Stimulated activated CD4-positive, alpha-beta T cell treated with anti-CD3 and anti-CD28 coated beads, Interleukin-15, amount 100 ng/mL, for 1 hour (primary cell): ENCODE measurements around the gene GMPPA.

Experiments
- DNase-seq, 2 donors: peaks; one replicate each; pipeline ENCODE4 v3.0.0-alpha.2; 2020; ENCODE audit warnings: low read depth in 1 of 2, low spot score in 1 of 2

The GMPPA gene

DNA sequence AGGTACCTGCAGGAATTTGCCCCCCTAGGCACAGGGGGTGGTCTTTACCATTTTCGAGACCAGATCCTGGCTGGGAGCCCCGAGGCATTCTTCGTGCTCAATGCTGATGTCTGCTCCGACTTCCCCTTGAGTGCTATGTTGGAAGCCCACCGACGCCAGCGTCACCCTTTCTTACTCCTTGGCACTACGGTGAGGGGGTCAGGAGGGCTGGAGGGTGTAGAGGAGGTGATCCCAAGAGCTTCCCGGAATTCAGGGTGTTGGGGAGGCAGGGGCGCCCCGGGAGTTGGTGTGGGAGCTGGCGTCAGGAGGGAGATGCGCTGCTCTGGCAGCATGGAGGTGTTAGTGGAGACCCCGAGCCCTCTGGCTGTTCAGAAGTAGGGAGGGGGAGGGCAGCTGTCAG, 3.2 kb downstream of the GMPPA start:
- DNase-seq: no peak

DNA sequence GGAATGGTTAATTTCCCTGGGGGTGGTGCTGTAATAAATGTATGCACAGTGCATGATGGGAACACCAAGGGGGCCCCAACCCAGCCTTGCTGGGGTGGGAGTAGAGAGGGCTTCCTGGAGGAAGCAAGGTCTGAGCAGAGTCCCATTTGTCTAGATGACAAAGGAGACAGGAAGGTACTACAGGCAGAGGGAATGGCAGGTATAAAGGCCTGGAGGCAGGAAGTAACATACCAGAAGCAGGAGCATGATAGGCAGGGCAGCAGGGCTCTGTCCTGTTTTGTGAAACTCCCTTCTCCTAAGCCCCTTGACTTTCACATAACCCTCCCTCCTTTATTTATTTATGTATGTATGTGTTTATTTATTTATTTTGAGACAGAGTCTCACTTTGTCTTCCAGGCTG, 3.9 kb downstream of the GMPPA start:
- no peak for DNase-seq

DNA sequence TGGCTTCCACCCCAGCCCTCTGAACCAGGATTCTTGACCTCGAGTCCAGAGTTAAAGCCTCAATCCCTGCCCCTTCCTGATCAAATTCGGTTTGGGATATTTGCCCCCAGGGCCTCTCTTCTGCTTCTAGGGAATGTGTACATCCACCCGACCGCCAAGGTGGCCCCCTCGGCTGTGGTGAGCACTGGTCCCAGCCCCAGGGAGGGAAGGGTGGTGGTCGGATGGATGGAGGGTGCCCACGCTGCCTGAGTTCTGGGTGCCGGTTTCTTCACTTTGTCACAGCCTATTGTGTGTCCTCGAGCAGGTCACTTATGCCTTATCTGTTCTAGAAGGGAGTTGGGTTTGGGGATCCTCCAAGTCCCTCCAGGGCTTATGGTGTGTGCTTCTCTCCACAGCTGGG, 6.9 kb downstream of the GMPPA start:
- DNase-seq: no peak

DNA sequence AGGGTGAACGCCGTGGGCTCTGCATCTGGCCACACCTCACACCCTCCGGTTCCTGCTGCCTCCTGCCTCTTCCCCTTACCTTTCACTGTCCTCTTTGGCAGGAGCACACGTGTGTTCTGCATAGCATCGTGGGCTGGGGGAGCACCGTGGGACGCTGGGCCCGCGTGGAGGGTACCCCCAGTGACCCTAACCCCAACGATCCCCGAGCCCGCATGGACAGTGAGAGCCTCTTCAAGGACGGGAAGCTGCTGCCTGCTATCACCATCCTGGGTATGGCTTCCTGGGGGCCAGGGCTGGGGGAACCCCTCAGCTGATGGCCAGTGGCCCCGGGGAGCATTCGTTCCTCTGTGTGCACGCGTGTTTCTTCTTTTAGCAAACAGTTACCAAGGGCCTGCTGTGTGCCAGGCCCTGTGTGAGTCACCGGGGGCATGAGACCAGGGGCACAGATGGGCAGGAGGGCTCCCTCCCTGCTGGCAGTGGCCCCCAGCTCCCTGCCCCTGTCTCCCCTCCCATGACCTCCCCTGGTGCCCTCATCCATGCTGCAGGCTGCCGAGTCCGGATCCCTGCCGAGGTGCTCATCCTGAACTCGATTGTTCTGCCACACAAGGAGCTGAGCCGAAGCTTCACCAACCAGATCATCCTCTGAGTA, 7.6 kb downstream of the GMPPA start:
- DNase-seq: no peak

DNA sequence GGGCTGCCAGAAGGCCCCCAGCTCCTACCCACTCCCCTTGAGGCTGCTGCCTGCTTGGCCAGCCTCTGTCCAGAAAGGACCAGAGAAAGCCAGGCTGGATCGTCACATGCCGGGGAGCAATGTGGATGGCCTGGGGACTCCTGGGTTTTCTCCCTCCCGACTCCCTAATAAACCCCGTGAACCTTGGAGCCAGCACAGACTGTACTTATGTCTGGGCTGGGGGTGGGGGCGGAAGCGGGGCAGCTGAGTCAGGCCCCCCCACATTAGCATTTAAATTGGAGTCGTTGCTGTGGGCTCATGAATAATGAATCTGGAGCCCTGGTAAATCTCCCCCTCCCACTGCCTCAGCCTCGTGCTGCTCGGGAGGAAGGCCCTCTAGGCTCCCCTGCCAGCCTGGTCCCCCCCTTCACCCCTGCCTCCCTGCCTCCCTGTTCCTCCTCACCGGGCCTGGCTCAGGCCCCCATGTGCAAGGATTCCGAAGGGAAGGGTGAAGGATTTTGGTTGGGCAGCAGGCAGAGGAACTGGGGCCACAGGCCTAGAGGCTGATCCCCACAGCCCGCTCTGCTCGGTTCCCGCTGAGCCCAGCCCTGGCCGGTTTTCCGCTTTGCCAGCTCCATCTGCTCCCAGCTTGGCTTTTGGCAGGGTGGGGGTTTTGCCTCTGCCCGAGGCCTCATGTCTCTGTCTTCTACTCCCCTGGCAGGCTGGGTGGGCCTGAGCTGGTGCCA, 8.3 kb downstream of the GMPPA start:
- no peak for DNase-seq

DNA sequence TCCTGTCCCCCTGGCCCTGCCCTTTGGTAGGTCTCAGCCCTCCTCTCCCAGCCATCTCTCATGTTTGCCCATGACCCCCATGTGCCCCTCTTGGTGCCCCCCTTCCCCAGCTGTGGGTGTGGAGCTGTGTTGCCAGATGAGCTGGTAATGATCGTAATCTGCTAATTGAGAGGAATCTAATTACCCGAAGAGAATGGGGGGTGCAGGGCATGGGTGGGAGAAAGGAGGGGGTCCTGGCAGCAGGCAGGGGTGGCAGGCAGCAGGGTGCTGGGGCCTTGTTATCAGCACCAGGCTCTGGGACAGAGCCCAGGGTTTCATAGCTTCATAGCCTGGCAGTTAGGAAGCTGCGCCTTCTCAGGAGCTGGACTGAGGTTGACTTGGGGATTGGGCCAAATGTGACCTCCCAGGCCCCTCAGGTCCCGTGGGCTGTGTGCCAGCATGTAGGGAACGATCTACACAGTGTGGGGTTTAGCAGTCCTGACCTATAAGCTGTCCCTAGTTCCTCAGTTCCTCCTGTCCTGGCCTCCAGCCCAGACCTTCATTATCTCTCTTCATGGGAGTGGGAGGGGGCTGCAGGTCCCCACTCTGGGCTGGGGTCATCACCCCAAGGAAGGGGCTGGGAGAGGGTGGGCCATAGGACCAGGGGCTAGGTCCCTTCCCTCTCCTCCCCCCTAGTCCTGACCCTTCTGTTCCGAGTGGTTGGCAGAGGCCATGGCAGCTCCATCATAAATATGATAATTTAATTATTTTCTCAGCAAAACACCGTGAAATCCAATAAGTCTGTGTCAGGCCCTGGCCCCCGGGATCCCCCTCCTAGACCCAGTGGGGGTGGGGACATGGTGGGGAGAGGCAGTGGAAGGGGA, 9.1 kb downstream of the GMPPA start:
- DNase-seq: no peak

DNA sequence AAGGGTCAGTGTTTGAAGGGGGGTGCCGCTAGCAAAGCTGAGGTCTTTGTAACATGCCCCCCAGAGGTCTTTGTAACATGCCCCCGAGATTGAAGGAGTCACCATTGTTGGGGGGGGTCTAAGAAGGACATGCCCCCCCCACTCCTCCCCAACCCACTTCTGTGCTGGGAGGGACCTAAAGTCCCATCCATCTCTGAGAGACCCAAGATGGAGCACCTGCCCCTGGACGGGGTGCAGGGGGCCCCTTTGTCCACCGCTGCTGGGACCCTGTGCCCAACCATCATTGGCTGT, 9.7 kb downstream of the GMPPA start:
- no peak for DNase-seq

DNA sequence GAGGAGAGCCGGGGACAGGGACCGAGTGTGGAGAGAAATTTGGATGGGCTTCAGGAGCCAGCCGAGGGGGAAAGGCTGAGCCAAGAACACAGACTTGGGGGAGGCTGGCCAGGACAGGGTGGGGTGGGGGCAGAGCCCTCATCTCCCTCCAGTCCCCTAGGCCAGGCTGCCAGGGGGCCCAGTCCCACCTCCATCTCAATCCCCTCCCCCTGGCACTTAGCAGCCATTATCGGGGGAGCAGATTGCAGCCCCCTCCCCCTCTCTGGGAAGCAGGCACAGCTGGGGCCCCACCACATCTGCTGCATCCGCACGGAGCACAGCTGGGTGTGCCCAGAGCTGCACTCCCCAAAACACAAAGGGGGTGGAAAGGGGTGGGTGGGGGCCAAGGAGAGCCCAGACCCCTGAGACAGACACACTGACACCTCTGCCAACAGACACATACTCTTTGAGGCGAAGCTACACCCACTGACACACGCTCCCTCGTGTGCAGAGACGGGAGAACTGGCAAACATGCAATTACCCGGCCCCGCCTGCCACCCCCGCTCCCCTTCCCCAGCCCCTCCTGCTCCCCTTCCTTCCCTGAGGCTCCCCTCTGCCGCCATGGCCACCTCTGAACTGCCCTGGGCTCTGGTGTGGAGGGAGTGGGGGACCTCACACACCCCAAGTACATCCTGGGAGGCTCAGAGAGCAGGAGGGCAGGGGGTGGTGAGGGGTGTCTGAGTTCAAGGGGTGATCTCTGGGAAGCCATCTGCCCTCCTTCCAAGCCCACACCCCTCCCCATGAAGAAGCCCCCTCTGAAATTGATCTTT, 10.5 kb downstream of the GMPPA start:
- no peak for DNase-seq

DNA sequence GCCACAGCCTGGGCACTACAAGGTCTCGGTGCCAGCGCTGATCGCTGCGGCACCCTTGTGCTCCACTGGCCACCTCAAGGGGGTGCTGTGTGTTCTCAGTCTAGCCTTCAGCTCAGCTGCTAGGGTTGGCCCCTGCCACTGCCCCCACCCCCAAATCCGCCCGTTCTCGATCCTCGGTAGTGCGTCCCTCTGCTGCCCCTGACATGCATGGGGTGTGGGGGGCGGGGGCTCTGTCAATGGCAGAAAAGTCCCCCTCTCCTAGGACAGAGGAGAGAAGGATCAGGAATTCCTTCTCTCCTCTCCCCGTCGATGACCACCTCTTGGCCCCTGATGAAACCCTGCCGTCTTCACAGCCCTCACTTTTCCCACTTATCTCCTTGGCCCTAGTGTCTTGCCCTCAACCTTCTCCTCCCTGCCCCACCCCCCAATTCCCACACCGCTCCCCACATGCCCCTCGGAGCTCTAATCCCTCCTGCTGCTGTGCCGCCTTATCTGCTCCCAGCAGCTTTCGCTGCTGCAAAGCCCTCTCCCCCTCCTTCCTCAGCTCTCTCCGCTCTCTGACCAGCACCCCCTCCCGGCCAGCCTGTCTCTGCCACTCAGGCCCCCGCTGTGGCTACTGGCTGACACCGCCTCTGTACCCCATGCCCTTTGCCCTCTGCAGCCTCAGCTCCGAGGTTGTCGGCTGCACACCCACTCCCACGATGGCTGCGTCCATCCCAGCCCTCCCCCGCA, 11.3 kb downstream of the GMPPA start:
- DNase-seq: peak; percentile 19 to 37

DNA sequence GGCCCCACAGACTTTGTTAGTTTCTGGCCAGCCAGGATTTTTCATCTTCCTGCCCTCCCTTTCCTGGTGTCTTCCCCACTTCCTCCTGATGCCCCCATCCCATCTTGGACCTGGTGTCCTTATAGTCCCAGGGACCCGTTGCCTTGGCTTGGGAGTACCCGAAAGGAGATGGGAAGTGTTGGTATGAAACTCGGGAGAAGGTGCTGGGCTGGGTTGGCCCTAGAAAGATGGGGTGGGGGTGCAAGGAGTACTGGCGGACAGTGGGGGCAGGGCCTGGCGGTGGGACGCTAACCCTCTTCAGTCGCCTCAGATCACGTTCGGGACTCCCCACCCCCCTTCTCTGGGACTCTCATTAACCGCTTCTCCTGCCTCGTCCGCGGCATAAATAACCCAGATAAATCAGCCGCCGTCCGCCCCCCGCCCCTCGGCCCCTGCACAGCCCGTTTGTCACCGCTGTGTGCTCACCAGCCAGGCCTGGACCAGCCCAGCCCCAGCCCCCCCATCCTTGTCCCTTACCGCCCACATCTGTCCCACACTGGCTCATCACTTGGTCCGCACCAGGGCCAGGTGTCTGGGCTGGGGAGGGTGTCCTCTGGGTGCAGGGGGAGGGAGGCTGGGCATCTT, 11.9 kb downstream of the GMPPA start:
- DNase-seq: no peak

DNA sequence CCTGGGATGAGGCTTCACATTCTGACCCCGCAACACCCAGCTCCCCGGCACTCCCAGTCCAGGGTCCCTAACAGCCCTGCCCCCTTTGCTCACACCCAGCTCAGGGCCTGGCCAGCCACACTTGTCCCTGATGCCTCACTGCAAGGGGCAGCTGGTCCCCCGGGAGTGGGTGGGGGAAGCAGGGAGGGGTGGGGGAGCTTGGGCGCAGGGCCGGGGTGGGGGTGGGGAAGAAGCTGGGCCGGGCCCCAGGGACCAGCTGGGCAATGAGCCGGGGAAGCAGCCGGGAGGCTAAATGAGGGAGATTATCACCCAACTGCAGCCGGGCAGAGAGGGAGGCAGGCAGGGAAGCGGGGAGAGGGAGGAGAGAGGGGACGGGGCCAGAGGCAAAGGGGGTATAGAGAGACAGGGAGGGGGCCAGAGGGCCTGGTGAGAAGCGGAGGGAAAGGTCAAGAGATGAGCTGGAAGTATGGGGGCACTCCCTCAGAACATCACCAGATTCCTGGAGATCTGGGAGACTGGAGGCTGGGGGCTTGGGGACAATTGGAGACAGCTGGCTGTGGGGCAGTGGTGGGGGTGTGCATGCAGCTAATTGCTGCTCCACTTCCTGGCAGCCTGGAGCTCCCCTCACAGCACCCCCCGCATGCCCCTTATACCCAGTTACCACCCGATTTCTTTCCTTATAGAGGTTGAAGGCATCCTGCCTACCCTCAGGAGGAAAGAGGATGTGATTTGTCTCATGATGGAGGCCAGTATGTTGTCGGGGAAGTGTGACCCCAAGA, 13.0 kb downstream of the GMPPA start:
- DNase-seq: no peak

DNA sequence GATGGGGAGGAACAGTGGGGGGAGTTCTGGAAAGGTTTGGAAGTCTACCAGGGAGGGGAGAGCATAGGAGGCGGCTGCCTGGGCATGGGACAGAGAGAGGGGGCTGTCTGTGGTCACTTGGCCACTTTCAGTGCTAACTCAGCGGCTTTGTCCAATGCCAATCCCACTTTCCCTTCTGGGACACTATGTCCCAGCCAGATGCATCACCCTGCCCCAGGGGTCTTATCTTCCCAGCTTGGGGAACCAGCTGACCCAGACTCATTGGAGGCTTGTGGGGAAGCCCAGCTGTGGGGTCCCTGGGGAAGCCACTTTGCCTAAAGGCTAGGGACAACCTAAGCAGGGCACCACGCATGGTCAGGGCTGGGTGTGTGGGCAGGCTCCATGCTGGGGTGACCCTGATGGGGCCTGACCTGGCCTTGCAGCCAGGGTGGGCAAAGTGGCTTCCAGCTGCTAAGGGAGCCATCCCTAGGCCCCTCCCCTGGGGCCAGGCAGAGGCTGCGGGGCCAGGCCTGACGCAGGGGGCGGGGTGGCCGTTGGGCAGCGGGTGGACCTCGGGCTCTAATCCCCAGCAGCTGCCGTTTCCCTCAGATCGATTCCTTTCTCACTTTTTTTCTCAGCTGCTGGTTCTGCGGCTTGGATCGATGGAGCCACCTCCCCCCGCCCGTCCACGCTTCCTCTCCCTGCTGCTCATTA, 14.0 kb downstream of the GMPPA start:
- DNase-seq: no peak

DNA sequence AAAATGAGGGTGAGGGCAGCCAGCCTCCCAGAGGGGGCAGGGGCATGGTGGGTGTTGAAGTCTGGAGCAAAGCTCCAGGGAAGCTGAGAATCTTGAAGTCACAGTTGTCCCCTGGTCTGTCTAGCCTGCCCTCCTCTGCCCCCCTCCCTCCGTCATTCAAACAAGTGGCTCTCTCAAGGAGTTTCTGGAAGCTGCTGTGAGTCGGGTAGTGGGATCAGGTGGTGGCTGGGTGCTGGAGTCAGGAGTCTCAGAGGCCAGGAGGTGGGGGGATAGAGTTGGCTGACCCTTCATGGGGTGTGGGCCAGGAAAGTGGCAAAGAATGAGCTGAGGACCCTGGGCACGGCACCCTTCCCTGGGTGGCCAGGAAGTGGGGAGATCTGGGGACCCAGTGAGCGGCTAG, 15.1 kb downstream of the GMPPA start:
- no peak for DNase-seq

DNA sequence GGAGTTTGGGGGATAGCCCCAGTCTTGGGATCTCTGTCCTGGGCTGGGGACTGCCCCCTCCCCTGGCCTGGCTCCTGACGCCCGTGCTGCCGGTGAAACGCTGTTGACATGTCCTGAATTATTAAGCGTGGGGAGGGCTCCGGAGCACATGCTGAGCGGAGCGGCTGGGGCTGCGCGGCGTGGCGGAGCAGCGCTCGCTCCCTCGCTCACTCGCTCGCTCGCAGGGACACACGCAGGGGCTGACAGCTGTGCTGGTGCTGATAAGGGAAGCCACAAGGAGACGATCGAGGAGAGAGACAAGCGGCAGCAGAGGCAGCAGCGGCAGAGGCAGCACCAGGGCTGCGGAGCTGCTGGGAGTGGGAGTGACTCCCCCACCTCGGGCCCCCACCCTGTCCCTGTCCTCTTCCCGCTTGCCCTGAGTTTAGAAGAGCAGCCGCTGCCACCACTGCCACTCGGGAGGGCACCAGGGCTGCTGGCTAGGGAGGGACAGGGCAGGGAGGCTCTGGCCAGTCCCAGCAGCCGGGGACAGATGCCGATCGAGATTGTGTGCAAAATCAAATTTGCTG, 15.6 kb downstream of the GMPPA start, which contains the start of gene ASIC4:
TSS of gene ASIC4 (plus strand) at position 287 of the 566 bp plus-strand sequence. CDS start at position 530, 243 bp downstream.
- DNase-seq: no peak

DNA sequence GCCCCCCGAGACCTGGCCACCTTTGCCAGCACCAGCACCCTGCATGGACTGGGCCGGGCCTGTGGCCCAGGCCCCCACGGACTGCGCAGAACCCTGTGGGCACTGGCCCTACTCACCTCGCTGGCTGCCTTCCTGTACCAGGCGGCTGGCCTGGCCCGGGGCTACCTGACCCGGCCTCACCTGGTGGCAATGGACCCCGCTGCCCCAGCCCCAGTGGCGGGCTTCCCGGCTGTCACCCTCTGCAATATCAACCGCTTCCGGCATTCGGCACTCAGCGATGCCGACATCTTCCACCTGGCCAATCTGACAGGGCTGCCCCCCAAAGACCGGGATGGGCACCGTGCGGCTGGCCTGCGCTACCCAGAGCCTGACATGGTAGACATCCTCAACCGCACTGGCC, 16.1 kb downstream of the GMPPA start:
- DNase-seq: no peak

DNA sequence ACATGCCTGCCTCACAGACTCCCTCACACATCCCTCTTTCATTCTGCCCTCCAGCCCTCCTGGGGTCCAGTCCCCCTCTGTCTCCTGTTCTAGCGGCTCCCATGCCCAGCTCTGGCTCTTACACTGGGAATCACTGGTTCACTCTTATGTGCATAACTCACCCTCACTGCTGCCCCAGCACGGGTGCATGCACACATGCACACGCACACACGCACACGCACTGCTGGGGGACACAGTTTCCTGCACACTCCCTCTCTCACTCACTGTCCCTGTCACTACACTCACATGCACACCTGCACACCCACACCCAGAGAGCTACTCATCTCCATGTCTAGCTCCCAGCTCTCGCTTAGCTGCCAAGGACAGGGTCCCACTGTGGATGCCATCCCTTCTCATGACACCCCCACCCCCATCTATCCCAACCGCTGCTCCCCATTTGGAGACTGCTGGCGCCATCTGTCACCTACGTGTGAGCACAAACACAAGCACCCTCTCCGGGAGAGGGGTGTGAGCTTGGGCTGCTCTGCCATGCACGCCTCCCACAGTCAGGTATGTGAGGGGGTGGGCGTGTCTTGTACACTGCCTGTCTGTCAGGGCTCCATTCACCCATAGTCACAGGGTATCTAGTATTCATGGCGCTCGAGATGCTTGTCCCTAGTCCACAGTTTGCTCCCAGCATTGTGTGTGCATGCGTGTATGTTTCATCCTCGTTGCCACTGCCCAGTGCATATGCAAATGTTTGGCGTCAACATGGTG, 17.4 kb downstream of the GMPPA start:
- no peak for DNase-seq

DNA sequence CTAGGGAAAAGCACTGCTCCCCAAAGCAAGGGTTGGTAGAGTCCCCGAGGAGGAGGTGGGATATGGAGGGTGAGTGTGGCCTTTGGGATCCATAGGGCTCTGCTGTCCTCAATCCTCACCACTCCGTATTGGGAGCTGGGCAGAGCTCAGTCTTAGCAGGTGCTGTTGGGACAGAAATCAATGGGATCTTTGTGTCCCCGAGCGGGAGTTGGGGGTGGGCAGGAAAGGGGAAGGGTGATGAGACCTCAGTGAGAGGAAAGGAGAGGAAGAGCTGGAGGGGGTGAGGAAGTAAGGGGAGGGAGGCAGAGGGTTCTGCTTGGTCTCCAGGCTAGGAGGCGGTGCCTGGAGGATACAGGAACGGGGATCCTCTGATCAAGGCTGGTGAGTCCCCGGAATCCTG, 18.2 kb downstream of the GMPPA start:
- no peak for DNase-seq
